Activated CD4-positive, alpha-beta T cell treated with anti-CD3 and anti-CD28 coated beads, Interleukin-2, amount 10 ng/mL, durations not matched to agents 7 days and 5 days (primary cell): ENCODE measurements around the gene ZBTB8OS. TPM values are rescaled to one million over a fixed set of nuclear protein-coding genes. Genes with fewer than 3 reads are reported as not detected.
"Not testable (repeated sequence)": the region's sequence is repeated elsewhere in the genome, so short reads cannot be mapped to it uniquely, and the experiment has no call there.

ENCODE experiments used
- CTCF ChIA-PET: fragments of 350-600 bp; sonication (Branson Sonifier 250); formaldehyde crosslinking; loops from one replicate; lab custom pipeline; 2021; ENCODE audit warnings: antibody characterized with exemption; lab: Charles Lee
- POLR2A ChIA-PET: fragments of 350-600 bp; sonication (Branson Sonifier 250); formaldehyde crosslinking; loops from one replicate; lab custom pipeline; 2021; ENCODE audit warnings: antibody characterized with exemption; lab: Charles Lee
- DNase-seq: peaks from one replicate; pipeline ENCODE4 v3.0.0-alpha.2; 2020
- H3K27ac Mint-ChIP-seq: one replicate; pipeline ENCODE4 v1.8.0; 2021; ENCODE audit warnings: mild to moderate bottlenecking, moderate library complexity, mixed read lengths
- H3K27me3 Mint-ChIP-seq: one replicate; pipeline ENCODE4 v1.8.0; 2021; ENCODE audit warnings: mixed read lengths
- H3K36me3 Mint-ChIP-seq: one replicate; pipeline ENCODE4 v1.8.0; 2021; ENCODE audit warnings: low read depth, mixed read lengths
- H3K4me1 Mint-ChIP-seq: one replicate; pipeline ENCODE4 v1.8.0; 2021; ENCODE audit warnings: mixed read lengths
- H3K4me3 Mint-ChIP-seq: one replicate; pipeline ENCODE4 v1.8.0; 2021; ENCODE audit warnings: mild to moderate bottlenecking, moderate library complexity, mixed read lengths
- H3K9me3 Mint-ChIP-seq: one replicate; pipeline ENCODE4 v1.8.0; 2021; ENCODE audit warnings: mixed read lengths
- total RNA-seq, 2 experiments: library from RNA; stranded (reverse); gene quantifications; one replicate each; pipeline ENCODE4 v1.2.3, GENCODE V29; 2021

ZBTB8OS gene
- total RNA-seq, 2 experiments from 2014 or later: 51.0 to 57.6 TPM

DNA sequence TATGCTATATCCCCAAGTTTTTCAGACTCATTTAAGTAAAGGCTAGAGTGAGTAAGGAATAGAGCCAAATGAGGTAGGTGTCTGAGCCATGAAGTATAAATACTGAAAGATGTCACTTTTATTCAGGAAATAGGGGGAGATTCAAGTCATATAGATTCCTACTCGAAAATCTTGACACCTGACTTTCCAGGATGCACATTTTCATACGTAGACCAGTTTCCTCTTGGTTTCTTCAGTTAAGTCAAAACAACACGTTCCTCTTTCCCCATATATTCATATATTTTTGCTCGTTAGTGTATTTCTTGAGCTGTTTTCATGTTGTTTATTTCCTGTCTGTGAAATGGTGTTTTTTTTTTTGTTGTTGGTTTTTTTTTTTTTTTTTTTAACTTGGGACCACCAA is 29.6 kb upstream of the ZBTB8OS start:
- H3K4me3 Mint-ChIP-seq, H3K9me3 Mint-ChIP-seq, DNase-seq, H3K27me3 Mint-ChIP-seq, H3K4me1 Mint-ChIP-seq, CTCF ChIA-PET, POLR2A ChIA-PET: not testable (repeated sequence)
- peak overlapping the region; percentile 62 for H3K27ac Mint-ChIP-seq
- H3K36me3 Mint-ChIP-seq: peaks cover 67% of the 10 kb centered on the region

DNA sequence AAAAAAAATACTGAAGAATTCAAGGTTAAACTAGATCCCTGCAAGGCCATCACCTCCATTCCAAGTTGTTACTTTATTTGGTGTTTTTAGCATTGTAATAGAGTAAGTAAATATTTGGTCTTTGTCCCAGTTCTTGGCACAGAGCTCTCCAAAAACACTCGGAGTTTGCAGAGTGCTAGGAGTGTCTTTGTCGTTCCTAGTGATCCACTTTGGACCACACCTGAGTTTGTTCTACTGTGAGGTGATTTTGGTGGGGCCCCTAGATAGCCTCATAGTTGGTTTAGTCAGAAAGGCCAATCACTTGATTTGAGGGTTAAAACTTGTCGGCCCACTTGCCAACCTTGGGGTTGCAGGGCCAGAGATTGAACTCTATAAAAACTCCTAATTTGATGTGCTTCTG is 26.6 kb upstream of the ZBTB8OS start:
- POLR2A ChIA-PET: no interaction called here
- H3K36me3 Mint-ChIP-seq: peaks cover 73% of the 10 kb centered on the region

DNA sequence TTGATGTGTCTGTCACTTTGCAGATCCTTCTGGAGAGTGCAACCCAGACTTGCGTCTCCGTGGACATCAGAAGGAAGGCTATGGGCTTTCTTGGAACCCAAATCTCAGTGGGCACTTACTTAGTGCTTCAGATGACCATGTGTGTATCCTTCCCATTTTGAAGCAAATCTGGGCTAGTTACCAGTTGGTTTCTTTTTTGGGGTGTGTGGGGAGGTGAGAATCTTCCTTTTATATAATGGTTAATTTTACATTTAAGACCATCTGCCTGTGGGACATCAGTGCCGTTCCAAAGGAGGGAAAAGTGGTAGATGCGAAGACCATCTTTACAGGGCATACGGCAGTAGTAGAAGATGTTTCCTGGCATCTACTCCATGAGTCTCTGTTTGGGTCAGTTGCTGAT is 18.4 kb upstream of the ZBTB8OS start:
- DNase-seq, H3K27me3 Mint-ChIP-seq, H3K4me1 Mint-ChIP-seq, H3K4me3 Mint-ChIP-seq, POLR2A ChIA-PET, H3K9me3 Mint-ChIP-seq, H3K27ac Mint-ChIP-seq: not testable (repeated sequence)
- CTCF ChIA-PET: interaction anchor here (0.6 kb wide), 1 partner anchor 214 kb away, joined by 3 read pairs; no protein-coding TSS in a partner anchor
- peaks cover 65% of the 10 kb centered on the region for H3K36me3 Mint-ChIP-seq

More for the DNA sequence above, 26.6 kb upstream of the ZBTB8OS start:
- H3K4me3 Mint-ChIP-seq: no peak overlapping the region
- H3K27me3 Mint-ChIP-seq: no peaks in the 10 kb centered on the region
- H3K4me1 Mint-ChIP-seq: no peaks in the 10 kb centered on the region
- H3K9me3 Mint-ChIP-seq: no peaks in the 10 kb centered on the region
- DNase-seq: no peak
- no peak overlapping the region for H3K27ac Mint-ChIP-seq
- CTCF ChIA-PET: interaction anchor here (1.2 kb wide), 1 partner anchor 26 kb away, joined by 3 read pairs; the partner anchor contains the start of gene ZBTB8OS

DNA sequence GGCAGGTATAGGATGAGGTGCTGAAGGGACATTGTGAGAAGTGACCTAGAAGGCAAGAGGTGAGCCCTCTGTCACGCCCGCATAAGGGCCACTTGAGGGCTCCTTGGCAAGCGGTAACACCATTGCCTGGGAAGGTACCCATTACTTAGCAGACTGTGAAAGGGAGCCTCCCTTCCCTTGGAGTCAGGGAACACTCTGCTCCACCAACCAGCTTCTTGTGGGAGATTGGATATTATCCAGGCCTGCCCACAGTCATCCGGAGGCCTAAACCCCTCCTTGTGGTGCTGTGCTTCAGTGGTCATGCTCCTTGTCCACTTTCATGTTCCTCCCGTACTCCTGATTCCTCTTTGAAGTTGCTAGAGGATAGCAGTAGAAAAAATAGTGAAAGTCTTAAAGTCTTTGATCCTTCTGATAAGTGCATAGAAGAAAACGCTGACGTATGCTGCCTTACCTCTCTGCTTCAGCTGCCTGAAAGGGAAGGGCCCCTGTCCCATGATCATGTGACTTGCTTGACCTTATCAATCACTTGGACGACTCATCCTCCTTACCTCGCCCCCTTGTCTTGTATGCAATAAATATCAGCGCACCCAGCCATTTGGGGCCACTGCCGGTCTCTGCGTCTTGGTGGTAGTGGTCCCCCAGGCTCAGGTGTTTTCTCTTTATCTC is 16.7 kb upstream of the ZBTB8OS start:
- POLR2A ChIA-PET: no interaction called here
- no peaks in the 10 kb centered on the region for H3K9me3 Mint-ChIP-seq
- H3K27me3 Mint-ChIP-seq: no peaks in the 10 kb centered on the region
- no peak for DNase-seq
- no peak overlapping the region for H3K4me3 Mint-ChIP-seq
- CTCF ChIA-PET: no interaction called here
- peaks cover 5% of the 10 kb centered on the region for H3K4me1 Mint-ChIP-seq
- H3K27ac Mint-ChIP-seq: no peak overlapping the region
- H3K36me3 Mint-ChIP-seq: peaks cover 56% of the 10 kb centered on the region

- Mint-ChIP-seq H3K4me1 (peaks cover 7% of the 10 kb centered on the region), H3K27me3 (no peaks in the 10 kb centered on the region), H3K27ac (no peak overlapping the region), H3K36me3 (peaks cover 57% of the 10 kb centered on the region), H3K9me3 (no peaks in the 10 kb centered on the region), H3K4me3 (no peak overlapping the region)
- POLR2A ChIA-PET: no interaction called here
- no peak for DNase-seq
- CTCF ChIA-PET: no interaction called here
Measured at GRCh38 chr1:32665915-32666314, 15.6 kb upstream of the ZBTB8OS start.

GRCh38 chr1:32659581-32659980 is 9.2 kb upstream of the ZBTB8OS start:
- CTCF ChIA-PET: no interaction called here
- no peak for DNase-seq
- Mint-ChIP-seq H3K4me3 (no peak overlapping the region), H3K36me3 (peaks cover 66% of the 10 kb centered on the region), H3K4me1 (peaks cover 32% of the 10 kb centered on the region), H3K27ac (no peak overlapping the region), H3K9me3 (no peaks in the 10 kb centered on the region), H3K27me3 (no peaks in the 10 kb centered on the region)
- POLR2A ChIA-PET: no interaction called here

- Mint-ChIP-seq H3K36me3 (peaks cover 57% of the 10 kb centered on the region), H3K27ac (peak overlapping the region; percentile 100), H3K4me1 (peaks cover 49% of the 10 kb centered on the region), H3K9me3 (no peaks in the 10 kb centered on the region), H3K27me3 (no peaks in the 10 kb centered on the region), H3K4me3 (peak overlapping the region; percentile 88)
- ChIA-PET CTCF (interaction anchor here (0.6 to 1.4 kb wide), 2 partner anchors 11 to 134 kb away, joined by 3 to 4 read pairs; no protein-coding TSS in a partner anchor), POLR2A (no interaction called here)
- no peak for DNase-seq
Measured at GRCh38 chr1:32652244-32652962, 2.1 kb upstream of the ZBTB8OS start.

GRCh38 chr1:32651461-32652073 is 1.2 kb upstream of the ZBTB8OS start:
- Mint-ChIP-seq H3K27ac (peak overlapping the region; percentile 100), H3K9me3 (no peaks in the 10 kb centered on the region), H3K27me3 (no peaks in the 10 kb centered on the region), H3K36me3 (peaks cover 53% of the 10 kb centered on the region), H3K4me1 (peaks cover 48% of the 10 kb centered on the region), H3K4me3 (peak overlapping the region; percentile 88)
- POLR2A ChIA-PET: interaction anchor here (0.6 kb wide), 1 partner anchor 778 kb away, joined by 3 read pairs; no protein-coding TSS in a partner anchor
- CTCF ChIA-PET: interaction anchor here (0.7 to 1.6 kb wide), 7 partner anchors 11 to 448 kb away, joined by 3 to 6 read pairs (median 3); no protein-coding TSS in a partner anchor
- DNase-seq: no peak

DNA sequence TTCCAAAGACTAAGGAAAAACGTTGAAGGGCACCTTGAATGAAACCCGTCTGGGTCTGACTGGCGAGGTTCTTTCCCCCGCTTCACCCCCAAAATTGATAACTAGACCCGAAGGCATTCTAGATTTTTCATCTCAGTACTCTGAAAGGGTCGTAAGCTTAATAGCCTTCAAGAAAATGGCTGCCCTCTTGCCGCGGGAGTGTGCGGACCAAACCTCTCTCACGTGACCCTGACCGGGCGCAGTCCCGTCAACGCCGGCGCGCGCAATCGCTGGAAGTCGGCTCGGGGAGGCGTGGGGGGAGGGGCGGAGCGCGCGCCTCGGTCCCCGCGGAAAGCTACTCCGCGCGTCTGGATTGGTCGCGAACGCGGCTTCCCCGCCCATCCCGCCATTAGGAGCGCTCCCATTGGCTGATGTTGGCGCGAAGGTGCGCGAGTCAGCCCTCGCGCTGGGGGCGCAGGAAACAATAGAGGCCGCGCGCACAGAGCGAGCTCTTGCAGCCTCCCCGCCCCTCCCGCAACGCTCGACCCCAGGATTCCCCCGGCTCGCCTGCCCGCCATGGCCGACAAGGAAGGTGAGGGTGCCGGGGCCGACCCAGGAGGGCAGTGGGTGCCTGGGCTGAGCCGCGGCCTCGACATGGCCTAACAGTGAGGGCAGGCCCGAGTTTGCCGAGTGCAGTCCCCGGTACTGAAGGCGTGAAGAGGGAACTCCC is 556 bp upstream of the ZBTB8OS start, which contains the start of gene RBBP4:
RBBP4 (plus strand) TSS at position 457 of the 709 bp plus-strand sequence; CDS start at position 556, 99 bp downstream.
- Mint-ChIP-seq H3K27me3 (no peaks in the 10 kb centered on the region), H3K27ac (peak within 1 kb of the TSS; percentile 100), H3K4me1 (peaks cover 48% of the 10 kb centered on the region), H3K9me3 (no peaks in the 10 kb centered on the region), H3K4me3 (peak within 1 kb of the TSS; percentile 88), H3K36me3 (peaks cover 51% of the 10 kb centered on the region)
- DNase-seq: peak; percentile 98
- ChIA-PET CTCF (interaction anchor here (0.6 to 1.6 kb wide), 10 partner anchors 10 to 448 kb away, joined by 3 to 6 read pairs (median 3); no protein-coding TSS in a partner anchor), POLR2A (interaction anchor here (0.5 to 0.6 kb wide), 4 partner anchors 40 to 778 kb away, joined by 3 to 9 read pairs (median 5); no protein-coding TSS in a partner anchor)

DNA sequence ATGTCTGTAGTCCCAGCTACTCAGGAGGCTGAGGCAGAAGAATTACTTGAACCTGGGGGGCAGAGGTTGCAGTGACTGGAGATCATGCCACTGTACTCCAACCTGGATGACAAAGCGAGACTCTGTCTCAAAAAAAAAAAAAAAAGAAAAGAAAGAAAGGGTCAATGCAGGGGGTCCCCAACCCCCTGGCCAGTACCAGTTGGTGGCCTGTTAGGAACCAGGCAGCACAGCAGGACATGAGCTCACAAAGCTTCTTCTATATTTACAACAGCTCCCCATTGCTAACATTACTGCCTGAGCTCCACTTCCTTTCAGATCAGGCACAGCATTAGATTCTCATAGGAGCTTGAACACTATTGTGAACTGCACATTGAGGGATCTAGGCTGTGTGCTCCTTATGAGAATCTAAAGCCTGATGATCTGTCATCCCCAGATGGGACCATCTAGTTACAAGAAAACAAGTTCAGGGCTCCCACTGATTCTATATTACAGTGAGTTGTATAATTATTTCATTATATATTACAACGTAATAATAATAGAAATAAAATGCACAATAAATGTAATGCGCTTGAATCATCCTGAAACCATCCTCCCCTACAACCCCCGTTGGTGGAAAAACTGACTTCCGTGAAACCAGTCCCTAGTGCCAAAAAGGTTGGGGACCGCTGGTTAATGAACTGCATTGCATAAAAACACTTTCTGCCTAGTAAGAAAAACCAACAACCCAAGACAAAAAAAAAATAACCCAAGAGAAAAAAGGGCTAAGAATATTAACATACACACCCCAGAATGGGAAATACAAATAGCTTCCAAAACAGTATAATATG is 2.8 kb downstream of the ZBTB8OS start:
- Mint-ChIP-seq H3K4me3 (peak overlapping the region; percentile 88), H3K27ac (peak overlapping the region; percentile 36), H3K27me3 (no peaks in the 10 kb centered on the region), H3K4me1 (peaks cover 31% of the 10 kb centered on the region), H3K36me3 (peaks cover 26% of the 10 kb centered on the region), H3K9me3 (no peaks in the 10 kb centered on the region)
- POLR2A ChIA-PET: interaction anchor here (0.6 kb wide), 1 partner anchor 8 kb away, joined by 5 read pairs; no protein-coding TSS in a partner anchor
- CTCF ChIA-PET: interaction anchor here (0.6 to 1.3 kb wide), 3 partner anchors 28 to 227 kb away, joined by 3 to 6 read pairs (median 3); no protein-coding TSS in a partner anchor
- no peak for DNase-seq

DNA sequence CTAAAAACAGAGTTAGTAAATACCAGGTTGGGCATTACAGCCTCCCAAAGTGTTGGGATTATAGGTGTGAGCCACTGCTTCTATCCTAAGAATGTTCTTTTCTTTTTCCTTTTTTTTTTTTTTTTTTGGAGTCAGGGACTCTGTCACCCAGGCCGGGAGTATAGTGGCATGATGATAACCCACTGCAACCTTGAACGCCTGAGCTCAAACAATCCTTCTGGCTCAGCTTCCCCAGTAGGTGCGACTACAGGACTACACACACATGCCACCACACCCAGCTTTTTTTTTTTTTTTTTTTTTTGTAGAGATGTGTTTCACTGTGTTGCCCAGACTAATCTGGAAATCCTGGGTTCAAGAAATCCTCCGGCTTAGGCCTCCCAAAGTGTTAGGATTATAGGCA is 5.9 kb downstream of the ZBTB8OS start:
- ChIA-PET CTCF (interaction anchor here (0.6 to 1.1 kb wide), 5 partner anchors 11 to 430 kb away, joined by 3 to 4 read pairs (median 3); no protein-coding TSS in a partner anchor), POLR2A (no interaction called here)
- Mint-ChIP-seq H3K4me1 (peaks cover 27% of the 10 kb centered on the region), H3K27me3 (no peaks in the 10 kb centered on the region), H3K4me3 (no peak overlapping the region), H3K27ac (no peak overlapping the region), H3K9me3 (no peaks in the 10 kb centered on the region), H3K36me3 (peaks cover 13% of the 10 kb centered on the region)
- DNase-seq: no peak
